Measurements from ENCODE around the gene PADI6.

The PADI6 gene

DNA sequence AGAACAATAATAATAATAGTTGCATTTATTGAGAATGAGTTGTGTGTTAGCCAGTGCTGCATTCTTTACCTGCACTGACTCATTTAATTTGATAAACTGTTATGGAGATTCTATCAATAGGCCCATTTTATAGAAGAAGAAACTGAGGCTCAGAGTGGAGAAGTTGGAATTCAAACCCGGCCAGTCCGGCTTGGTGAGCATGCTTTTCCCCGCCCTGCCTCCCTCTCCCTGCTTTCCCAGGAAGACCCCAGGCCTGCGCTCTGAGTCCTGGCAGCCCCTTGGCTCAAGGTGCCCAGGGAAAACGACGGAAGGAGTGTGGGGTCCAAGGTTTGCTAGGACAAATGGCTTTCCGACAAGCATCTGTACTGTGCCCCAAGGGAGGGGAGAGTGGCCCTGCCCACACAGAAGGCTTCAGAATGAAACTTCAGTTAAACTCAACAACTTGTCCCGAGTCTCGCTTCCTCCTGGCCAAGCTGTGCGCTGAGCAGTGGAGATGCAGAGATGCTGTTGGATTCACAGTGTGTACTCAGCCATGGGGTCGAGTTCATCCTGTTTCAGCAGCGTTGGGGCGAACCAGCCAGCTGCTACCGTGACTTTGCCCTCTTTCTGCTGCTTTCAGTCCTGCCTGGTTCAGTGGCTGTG lies 23.3 kb upstream of the PADI6 start:
- TF ChIP-seq CTCF (conservative IDR thresholded peaks at IDR 0.05; ENCODE audit: low read length) = no peak
- no peak for DNase-seq (ENCODE audit: low read depth)
- H3K4me3 ChIP-seq (ENCODE audit: low read length) = no peak overlapping the region

GRCh38 chr1:17350083-17350482 lies 21.9 kb upstream of the PADI6 start:
- H3K4me3 ChIP-seq (ENCODE audit: low read length) = no peak overlapping the region
- no peak for TF ChIP-seq CTCF (conservative IDR thresholded peaks at IDR 0.05; ENCODE audit: low read length)
- no peak for DNase-seq (ENCODE audit: low read depth)

DNA sequence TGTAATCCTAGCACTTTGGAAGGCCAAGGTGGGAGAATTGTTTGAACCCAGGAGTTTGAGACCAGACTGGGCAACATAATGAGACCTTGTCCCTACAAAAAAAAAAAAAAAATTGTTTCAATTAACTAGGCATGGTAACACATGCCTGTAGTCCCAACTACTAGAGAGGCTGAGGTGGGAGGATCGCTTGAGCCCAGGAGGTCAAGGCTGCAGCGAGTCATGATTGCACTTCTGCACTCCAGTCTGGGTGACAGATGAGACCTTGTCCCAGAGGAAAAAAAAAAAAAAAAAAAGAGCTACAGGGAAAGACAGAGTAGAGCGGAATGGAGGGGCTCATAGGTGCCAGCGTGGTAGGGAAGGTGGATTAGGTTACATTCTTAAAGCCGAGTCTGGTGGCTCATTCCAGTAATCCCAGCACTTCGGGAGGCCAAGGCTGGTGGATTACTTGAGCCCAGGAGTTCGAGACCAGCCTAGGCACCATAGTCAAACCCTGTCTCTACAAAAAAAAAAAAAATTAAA lies 21.0 kb upstream of the PADI6 start:
- DNase-seq (ENCODE audit: low read depth) = no peak
- TF ChIP-seq CTCF (conservative IDR thresholded peaks at IDR 0.05; ENCODE audit: low read length) = no peak
- no peak overlapping the region for H3K4me3 ChIP-seq (ENCODE audit: low read length)

GRCh38 chr1:17351598-17352324 lies 20.2 kb upstream of the PADI6 start:
- DNase-seq (ENCODE audit: low read depth) = no peak
- H3K4me3 ChIP-seq (ENCODE audit: low read length) = no peak overlapping the region
- no peak for TF ChIP-seq CTCF (conservative IDR thresholded peaks at IDR 0.05; ENCODE audit: low read length)

- no peak overlapping the region for H3K4me3 ChIP-seq (ENCODE audit: low read length)
- no peak for TF ChIP-seq CTCF (conservative IDR thresholded peaks at IDR 0.05; ENCODE audit: low read length)
- no peak for DNase-seq (ENCODE audit: low read depth)
These were observed 19.5 kb upstream of the PADI6 start for GRCh38 chr1:17352419-17352909.

DNA sequence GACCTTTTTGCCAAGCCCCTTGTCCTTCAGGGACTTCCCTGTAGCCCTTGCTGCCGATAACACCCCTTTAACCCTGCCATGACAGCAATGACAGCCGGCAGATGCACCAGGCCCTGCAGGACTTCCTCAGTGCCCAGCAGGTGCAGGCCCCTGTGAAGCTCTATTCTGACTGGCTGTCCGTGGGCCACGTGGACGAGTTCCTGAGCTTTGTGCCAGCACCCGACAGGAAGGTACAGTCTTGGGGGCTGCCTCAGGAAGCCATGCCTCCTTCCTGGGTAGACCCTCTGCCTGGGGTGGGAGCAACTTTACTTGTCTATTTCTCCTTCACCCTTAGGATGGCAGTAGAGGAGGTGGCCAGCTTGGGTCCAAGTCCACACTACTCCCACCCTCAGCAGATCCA lies 16.1 kb upstream of the PADI6 start:
- TF ChIP-seq CTCF (conservative IDR thresholded peaks at IDR 0.05; ENCODE audit: low read length) = no peak
- DNase-seq (ENCODE audit: low read depth) = no peak
- no peak overlapping the region for H3K4me3 ChIP-seq (ENCODE audit: low read length)

Measured in AG10803 (cell line).